UCSD-AML1 (cell line): ENCODE data around the gene GABRB3.
"Not testable (repeated sequence)": the region's sequence is repeated elsewhere in the genome, so short reads cannot be mapped to it uniquely, and the experiment has no call there.

Experiments used
- DNase-seq: peaks from one replicate; lab custom pipeline; 2025; ENCODE audit not compliant: unreplicated experiment; lab: John Stamatoyannopoulos, UW

GABRB3 gene

DNA sequence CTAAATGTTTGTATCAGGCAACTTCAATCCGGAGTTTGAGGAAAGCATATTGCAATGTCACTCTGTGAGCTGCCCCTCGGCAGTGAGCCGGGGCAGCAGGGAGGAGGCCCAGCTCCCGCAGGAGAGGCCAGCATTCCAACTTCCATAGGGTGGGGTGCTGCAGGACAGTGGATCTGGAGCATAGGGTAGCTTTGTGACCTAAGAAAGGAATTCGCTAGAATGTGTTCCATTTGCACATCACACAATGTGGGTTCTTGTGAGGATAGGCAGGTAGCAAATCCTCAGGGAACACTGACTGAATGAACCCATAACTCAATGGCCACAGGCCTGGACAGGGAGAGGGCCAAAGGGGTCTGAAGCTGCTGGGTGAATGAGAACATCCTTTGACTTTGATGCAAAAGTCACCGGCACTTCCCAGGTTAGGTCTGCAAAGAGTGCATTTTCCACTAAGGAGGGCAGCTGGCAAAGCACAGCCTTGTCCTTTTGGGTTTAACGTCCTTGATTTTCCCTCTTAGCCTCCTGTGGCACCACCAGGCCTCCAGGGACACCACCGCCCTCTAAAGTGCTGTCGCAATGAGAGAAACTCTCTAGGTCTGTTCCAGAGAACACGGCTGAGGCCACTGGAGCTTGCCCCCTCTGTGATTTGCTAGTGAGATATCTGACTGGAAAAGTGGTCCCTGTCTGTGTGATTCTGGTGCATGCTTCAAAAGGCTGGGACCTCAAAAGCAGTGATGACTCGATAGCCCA, 36.2 kb downstream of the GABRB3 start:
- DNase-seq: no peak

DNA sequence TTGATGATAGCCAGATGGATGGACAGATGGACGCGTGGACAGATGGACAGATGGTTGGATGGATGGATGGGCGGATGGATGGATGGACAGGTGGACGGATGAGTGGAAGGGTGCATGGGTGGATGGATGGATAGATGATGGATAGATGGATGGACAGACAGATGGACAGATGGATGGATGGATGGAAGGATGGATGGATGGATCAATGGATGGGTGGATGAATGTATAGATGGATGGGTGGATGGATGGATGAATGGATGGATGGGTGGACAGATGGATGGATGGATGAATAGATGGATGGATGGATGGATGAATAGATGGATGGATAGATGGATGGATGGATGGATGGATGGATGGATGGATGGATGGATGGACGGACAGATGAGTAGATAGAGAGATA, 40.9 kb downstream of the GABRB3 start:
- no peak for DNase-seq

DNA sequence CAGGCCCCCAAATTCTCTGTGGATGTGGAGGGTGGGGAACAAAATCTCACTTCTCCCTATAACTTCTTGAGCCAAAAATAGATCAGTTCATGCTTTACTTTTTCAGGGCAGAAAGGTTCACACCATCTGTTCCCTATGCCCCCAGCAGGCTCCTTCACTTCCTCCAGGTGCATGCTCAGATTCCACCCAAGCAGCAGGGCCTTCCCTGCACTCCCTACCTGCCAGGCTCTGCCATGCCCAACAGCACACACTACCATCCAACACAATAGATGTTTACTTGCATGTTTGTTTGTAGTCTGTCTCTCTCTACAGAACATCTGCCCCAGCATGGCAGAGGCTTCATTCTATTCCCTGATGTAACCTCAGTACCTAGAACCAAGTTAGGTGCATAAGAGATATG, 43.3 kb downstream of the GABRB3 start:
- no peak for DNase-seq

DNA sequence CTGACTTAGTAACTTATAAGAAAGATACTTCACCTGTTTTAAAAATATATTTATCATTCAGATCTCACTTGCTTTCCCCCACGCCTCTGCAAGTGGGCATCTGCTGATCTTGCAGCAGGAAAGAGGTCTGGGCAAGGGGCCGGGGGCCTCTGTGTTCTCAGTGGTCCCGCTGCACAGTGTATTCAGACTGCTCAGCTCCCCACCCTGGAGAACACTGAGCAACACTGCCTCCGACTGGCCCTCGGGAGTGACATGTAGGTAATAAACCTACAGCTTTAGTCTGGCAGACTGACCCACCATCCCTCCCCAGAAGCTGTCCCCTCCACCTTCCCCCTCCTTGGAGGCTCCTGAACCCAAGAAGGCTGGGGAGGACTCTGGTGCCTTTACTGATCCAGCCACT, 43.8 kb downstream of the GABRB3 start:
- no peak for DNase-seq

DNA sequence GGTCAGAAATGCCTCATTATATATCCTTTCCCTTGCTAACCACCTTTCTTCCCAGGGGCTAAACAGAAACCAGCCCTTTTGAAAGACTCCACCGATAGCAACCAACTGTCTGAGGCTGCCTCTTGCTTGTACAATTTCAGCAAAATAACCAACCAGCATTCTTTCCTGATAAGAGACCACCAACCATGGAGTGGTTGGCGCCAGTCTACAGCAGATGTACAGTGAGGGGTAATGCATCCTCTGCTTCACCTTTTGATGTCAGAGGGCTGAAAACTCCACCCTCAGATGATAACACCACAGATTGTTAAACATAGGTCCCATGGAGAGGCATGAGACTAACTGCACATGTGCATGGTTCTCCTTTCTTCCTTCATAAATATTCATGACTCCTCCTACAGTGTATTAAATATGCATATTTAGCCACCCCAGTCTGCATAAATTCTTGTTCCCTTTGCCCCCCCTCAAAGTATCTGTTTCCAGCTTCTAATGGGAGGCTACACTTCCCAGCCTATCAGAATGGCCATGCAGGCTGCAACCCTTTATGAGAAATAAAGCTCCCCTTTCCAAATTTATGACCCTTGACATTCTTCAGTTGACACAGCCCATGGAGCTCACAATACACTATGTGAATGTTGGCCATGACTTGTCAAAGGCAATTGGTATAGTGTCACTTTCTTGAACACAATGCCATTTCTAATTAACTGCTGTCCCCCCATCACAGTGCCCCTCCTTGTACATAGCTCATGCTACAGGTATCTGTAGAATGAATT, 48.3 kb downstream of the GABRB3 start:
- DNase-seq: no peak

DNA sequence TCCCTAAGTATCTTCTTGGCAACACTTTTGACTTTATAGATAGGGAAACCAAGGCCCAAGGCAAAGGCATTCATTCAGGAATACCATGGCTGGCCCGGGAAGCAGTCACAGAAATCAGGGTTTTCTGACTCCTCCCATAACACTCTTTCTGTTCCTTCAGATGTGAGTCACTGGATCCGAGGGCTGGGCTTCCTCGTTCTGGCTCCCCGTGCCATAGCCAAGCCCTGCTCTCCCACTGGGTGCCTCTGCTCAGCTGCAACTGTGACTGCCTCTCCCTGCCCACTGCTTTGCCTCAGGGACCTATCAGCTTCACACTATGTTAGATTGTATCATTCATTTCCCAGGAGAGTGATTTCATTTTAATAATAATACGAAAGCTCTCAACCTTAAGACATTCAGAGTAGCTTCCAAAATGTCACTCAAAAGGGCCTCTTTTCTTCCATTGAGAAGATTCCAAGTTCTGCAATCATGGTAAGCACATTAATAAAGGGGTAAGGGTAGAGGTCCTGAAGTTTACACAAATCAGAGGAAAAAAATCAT, 50.2 kb downstream of the GABRB3 start:
- no peak for DNase-seq

DNA sequence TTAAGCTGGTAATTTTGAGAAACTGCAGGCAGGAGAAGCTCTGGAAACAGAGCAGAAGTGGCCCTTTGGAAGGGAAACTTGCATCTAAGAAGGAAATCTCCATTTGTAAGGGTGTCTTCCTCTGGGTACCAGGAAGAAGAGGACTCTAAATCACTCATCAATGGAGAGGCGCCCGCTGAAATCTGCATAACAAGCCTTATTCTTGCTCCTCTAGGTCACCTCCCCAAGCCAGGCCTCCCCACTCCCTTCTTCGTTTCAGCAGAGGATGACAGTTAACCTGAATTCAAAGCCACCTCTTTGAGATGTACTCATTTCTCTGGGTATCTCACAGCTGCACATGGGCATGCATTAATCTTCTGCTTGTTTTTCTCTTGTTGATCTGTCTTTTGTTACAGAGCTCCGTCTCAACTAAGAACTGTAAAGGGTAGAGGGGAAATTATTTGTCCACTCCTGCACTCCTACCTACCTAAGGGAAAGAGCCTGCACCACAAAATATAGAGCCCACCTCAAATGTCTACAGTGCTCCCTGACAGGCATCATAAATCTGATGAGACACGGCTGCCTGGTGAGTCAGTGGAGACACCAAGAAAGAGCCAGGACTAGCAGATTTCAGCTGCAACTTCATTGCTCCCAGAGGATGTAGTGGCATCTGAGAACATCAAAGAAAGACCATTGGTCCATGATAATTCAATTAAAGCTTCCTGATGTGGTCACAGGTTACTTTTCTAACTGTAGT, 51.5 kb downstream of the GABRB3 start:
- no peak for DNase-seq

DNA sequence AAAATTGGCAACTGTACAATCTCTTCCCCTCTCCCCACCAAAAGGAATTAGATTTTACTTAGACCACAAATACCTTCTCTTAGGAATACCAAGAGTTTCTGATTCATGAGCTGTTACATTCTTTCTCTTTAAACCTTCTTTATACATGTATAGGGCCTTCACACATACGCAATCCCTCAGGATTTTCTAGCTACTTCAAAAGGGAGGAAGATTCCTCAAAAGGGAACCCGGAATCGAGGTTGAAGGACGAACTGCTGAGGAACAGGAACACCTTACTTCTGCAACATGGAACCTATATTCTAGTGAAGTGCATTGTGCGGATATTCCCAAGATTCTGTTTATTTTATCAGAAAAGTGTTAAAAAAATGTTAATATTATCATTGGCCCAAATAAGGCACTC, 52.3 kb downstream of the GABRB3 start:
- DNase-seq: no peak

DNA sequence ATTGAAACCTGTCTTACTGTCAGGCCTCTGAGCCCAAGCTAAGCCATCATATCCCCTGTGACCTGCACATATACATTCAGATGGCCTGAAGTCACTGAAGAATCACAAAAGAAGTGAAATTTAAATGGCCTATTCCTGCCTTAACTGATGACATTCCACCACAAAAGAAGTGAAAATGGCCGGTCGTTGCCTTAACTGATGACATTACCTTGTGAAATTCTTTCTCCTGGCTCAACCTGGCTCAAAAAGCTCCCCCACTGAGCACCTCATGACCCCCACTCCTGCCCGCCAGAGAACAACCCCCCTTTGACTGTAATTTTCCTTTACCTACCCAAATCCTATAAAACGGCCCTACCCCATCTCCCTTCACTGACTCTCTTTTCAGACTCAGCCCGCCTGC, 53.0 kb downstream of the GABRB3 start:
- not testable (repeated sequence) for DNase-seq

DNA sequence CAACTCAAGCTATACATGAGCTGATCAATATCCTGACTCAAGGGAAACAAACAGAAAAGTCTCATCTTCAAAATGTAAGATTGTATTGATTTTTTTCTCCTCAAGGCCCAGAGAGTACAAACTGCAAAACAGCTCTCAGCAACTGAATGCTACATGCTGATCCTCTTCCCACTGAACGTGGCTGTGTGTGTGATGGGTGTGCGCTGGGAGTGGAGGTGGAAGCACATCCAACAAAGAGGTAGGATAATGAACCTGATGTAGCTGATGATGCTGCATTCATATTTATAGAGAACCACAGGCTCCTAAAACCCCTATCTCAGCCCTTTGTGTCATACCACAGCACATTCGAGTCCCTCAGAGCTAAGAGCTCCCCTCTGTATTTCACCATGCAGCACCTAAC, 56.8 kb downstream of the GABRB3 start:
- no peak for DNase-seq

DNA sequence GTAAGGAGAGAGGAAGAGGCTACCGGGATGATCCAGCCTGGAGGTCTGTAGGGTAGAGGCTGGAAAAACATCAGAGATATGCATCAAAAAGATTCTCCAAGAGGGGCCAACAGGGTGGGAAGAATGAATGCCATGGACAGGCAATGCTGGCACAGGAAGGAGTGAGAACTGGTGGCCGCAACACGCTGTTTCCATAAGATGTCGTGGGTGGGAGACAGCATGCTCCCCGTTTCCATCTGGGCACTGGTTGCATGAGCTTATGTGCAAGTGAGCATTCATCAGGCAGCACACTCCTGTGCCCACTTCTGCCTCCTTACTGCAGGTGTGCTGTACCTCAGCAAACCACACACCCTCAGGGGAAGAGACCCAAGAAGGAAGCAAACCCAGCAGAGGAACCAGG, 59.4 kb downstream of the GABRB3 start:
- no peak for DNase-seq

DNA sequence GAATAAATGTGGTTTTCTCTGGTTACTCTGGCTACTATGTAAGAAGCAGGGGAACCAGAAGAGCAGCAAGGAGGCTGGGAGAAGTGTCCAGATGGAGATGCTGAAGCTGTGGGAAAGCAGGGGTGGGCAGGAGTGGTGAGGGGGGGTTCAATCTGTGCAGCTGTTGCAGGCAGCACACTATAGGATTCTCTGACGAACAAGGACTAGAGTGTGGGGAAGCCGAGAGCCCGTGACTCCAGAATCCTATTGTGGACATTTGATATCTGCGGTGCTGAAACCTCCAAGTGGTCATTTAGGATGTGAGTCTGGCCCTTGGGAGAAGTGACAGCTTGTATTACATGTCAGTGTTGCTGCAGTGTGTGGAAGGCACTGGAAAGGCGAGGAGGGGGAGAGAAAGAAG, 60.5 kb downstream of the GABRB3 start:
- no peak for DNase-seq

DNA sequence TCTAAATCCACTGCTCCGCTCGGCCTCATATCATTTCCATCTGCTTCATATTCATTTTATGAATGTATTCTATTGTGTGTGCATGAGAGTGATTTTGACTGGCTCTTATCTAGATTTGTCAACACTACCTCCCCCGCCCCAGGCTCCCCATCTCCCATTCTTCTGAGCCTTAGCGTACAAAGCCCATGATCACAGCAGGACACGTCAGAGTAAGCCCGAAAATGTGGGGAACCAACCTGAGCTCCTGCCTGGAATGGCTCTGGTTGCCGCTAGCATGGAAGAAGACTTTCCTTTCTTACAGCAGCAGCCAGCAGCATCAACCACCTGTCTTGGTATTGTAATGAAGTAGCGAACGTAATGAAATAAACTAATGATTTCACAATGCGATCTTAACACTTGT, 61.4 kb downstream of the GABRB3 start:
- no peak for DNase-seq

DNA sequence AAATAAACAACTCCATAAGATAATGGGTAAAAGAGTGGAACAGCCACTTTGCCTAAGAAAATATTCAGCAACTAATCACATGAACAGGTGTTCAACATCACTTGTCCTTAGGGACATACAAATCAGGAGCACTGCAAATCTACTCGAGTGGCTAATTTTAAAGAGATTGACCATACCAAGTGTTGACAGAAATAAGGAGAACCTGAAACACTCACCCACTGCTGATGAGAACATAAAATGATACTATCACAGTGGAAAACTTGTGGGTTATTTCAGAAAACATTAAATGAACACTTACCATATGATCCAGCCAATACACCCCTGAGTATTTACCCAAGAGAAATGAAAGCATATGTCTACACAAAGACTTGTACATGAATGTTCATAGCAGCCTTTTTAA, 70.5 kb downstream of the GABRB3 start:
- DNase-seq: no peak

DNA sequence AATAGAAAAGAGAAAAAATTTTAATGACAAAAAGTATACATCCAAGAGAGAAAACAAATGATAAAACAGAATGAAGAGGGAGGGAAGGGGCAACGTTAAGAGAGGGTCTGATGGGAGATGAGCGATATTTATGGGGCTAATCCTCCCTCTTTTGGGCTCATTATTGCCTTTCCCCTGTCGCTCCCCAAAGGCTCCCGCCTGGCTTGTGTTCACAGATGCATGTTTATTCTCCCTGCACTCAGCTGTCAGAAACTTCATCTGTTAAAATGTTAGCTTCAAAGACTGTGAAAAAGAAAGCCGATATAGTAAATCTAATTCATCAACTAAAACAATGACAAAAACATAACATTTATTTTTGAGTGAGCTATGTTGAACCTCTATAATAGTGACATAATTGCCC, 74.3 kb downstream of the GABRB3 start:
- DNase-seq: no peak

DNA sequence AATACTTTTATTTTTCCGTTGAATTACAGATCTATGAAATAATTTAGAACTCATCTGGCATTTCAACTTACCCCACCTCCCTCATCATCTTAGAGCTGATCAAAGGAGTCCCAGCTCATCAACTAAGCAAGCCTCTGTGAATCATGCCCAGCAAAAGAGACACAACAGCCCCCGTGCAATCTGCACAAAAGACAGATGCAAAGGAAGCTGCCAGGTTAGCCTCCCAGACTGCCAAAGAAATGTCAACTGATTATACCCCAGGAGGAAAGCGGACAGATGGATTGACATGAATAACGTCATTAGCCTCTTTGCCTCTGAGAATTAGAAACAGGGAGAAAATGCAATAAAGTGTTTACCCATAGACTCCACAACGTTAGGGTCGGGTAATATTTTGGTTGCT, 75.0 kb downstream of the GABRB3 start:
- DNase-seq: no peak

DNA sequence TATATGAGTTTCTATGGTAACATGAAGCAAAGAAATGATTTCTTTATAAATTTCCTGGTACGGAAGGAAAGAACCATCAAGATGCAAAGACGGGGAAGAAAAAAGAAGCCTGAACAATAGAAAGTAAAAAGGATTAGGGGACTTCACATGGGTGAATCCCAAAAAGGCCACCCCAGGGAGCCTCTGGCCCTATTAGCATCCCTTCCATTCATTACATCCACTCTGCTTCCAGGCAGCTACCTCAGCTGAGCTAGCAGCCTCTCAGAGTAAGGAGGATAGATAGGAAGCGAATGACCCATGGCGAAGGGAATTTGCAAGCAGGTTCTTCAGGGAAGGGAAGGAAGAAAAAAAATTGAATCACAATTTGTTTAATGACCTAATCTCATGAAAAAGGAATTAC, 81.6 kb downstream of the GABRB3 start:
- no peak for DNase-seq

DNA sequence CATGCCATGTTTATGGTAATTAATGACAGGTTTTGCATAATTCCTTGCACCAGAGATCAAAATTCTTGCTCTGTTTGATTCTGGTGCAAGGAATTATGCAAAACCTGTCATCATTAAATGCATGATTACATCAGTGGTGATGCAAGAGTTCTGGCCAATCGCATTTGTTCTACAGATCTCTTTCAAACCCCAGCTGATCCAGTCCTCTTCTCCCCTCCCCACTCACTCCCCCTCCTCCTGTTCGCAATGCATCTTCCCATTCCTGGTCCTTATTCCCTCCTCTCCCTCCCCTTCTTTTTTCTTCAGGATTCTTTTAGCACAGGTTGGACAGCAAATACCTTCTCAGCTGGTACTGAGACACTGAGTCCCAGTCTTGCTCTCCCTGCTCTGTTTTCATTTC, 82.1 kb downstream of the GABRB3 start:
- DNase-seq: no peak

DNA sequence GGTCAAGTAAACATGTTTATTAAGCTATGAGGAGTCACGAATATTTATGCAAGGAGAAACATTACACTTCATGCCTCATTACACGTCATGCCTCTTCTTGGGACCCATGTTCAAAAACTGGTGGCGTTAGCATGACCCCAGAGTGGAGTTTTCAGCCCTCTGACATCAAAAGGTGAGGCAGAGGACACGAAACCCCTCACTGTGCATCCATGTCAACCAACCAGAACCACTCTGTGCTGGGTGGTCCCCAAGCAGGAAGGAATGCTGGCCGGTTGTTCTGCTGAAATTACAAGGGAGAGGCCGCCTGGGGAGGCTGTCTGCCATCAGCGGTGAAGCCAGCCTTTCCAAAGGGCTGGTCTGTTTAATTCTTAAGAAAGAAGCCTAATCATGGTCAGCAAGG, 83.4 kb downstream of the GABRB3 start:
- DNase-seq: no peak

DNA sequence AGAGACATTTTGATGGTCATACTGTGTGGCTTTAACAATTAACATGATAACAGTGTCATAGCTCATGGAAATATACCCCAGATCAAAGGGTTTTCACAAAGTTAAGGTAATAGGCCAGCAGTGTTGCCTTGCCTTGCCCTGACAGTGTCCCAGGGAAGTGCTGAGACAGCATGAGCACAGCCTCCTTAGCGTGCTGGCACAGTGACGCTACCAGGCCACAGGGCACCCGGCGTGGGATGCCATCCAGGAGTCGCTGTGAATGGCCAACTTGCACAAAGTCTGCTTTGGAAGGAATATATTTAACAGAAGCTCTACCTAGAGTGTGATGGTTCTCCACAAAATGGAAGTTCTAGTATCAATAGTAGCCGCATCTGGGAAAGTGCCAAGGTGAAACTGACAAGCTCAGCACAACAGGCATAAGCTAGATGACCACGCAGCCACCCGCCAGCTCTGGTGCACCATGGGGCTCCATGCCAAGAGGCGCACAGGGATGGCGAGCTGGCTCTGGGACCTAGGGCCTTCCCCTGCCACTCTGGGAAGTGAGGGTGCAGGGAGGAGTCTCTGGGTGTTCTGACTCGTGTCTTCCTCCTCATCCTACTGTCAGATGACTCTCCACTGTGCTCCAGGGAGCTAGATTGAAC, 86.2 kb downstream of the GABRB3 start:
- no peak for DNase-seq

DNA sequence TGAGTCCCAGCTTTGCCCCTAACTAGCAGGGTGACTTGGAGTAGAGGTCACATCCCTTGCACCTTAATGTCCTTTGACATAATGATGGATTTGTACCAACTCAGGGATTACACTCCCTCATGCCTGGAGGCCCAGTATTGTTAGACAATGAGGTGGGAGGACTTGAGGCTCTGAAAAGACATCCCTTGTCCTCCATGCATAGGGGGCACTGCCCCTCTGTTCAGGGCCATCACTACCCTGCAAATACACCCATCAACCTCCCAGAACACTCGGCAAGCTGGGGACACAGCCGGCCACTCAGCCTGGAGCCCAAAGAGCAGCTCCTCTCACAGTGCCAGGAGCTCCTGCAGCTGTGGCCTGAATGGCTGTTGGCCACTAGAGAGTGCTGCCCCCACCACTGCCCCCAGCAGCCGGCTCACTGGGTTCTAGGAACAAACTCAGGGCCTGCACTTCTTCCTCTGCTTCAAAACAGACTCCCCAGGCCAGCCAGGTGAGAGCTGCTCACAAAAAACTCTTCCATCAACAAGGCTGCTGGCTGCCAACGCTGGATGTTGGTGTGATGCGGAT, 90.2 kb downstream of the GABRB3 start:
- DNase-seq: no peak
